GM19023 (cell line): ENCODE data around the gene ITGB7.
"Not testable (repeated sequence)": the region's sequence is repeated elsewhere in the genome, so short reads cannot be mapped to it uniquely, and the experiment has no call there.

ENCODE experiments used
- ATAC-seq: cut with Tn5 transposase; IDR thresholded peaks from one replicate; pipeline ENCODE4 v1.9.1; 2021; ENCODE audit warnings: mild to moderate bottlenecking, moderate library complexity; ENCODE audit not compliant: unreplicated experiment

ITGB7 gene

GRCh38 chr12:53218551-53219291, 11.7 kb upstream of the ITGB7 start:
- ATAC-seq = no peak

GRCh38 chr12:53217931-53218307, 10.9 kb upstream of the ITGB7 start:
- no peak for ATAC-seq

- no peak for ATAC-seq
These were observed 10.2 kb upstream of the ITGB7 start for GRCh38 chr12:53217051-53217930.

GRCh38 chr12:53215497-53215896, 8.4 kb upstream of the ITGB7 start:
- no peak for ATAC-seq

GRCh38 chr12:53214687-53215455, 7.8 kb upstream of the ITGB7 start:
- ATAC-seq = no peak

GRCh38 chr12:53214221-53214620, 7.2 kb upstream of the ITGB7 start:
- ATAC-seq = no peak

GRCh38 chr12:53213348-53213747, 6.3 kb upstream of the ITGB7 start:
- ATAC-seq = no peak

- ATAC-seq = no peak
These were observed 5.9 kb upstream of the ITGB7 start for GRCh38 chr12:53212931-53213330.

- ATAC-seq = no peak
These were observed 4.7 kb upstream of the ITGB7 start for GRCh38 chr12:53211476-53212381.

GRCh38 chr12:53210843-53211242, 3.8 kb upstream of the ITGB7 start:
- no peak for ATAC-seq

- peak; percentile 37 for ATAC-seq
These were observed 1.9 kb upstream of the ITGB7 start for GRCh38 chr12:53208877-53209463.

- ATAC-seq = no peak
These were observed 1.4 kb upstream of the ITGB7 start for GRCh38 chr12:53208435-53208834.

- peak; percentile 69 for ATAC-seq
These were observed 1.2 kb downstream of the ITGB7 start for GRCh38 chr12:53205747-53206419.

GRCh38 chr12:53204351-53204750, 2.7 kb downstream of the ITGB7 start:
- no peak for ATAC-seq

- ATAC-seq = not testable (repeated sequence)
These were observed 4.7 kb downstream of the ITGB7 start for GRCh38 chr12:53202316-53202715.

- no peak for ATAC-seq
These were observed 5.4 kb downstream of the ITGB7 start for GRCh38 chr12:53201639-53202038.

- no peak for ATAC-seq
These were observed 5.9 kb downstream of the ITGB7 start for GRCh38 chr12:53201177-53201541.

GRCh38 chr12:53200458-53201176, 6.4 kb downstream of the ITGB7 start:
- ATAC-seq = peak; percentile 43

- ATAC-seq = no peak
These were observed 7.0 kb downstream of the ITGB7 start for GRCh38 chr12:53200107-53200457.
